Left lobe of liver (tissue), 2 donors: ENCODE results near the gene LTBP3. TPM values are rescaled to one million over a fixed set of nuclear protein-coding genes. Genes with fewer than 3 reads are reported as not detected.

Source experiments
- ATAC-seq: fragments of 200-7000 bp; cut with Tn5 transposase; one replicate; pipeline ENCODE4 v1.9.1; 2020; ENCODE audit warnings: mild to moderate bottlenecking, moderate library complexity
- DNase-seq: peaks from one replicate; pipeline ENCODE4 v3.0.0-alpha.2; 2020; ENCODE audit warnings: low spot score
- total RNA-seq: library from RNA; stranded (reverse); gene quantifications from one replicate; pipeline ENCODE4 v1.2.1, GENCODE V29; 2021
- donor health status: DM: no; HTN: no; CAD: no; lungs with moderate emphysema.
- donor health status: DM: no; HTN: yes; CAD: no.

The LTBP3 gene
- total RNA-seq, 1 donor from 2014 or later: 42.3 TPM

GRCh38 chr11:65586247-65586630, 28.1 kb upstream of the LTBP3 start:
- ATAC-seq: no peak
- no peak for DNase-seq

GRCh38 chr11:65585396-65586246, 27.5 kb upstream of the LTBP3 start:
- ATAC-seq: no peak
- DNase-seq: no peak

GRCh38 chr11:65584723-65585171, 26.6 kb upstream of the LTBP3 start:
- DNase-seq: no peak
- ATAC-seq: no peak

- no peak for ATAC-seq
- no peak for DNase-seq
These were observed 25.9 kb upstream of the LTBP3 start for GRCh38 chr11:65584106-65584505.

- DNase-seq: no peak
- ATAC-seq: no peak
These were observed 25.4 kb upstream of the LTBP3 start for GRCh38 chr11:65583589-65583988.

- ATAC-seq: no peak
- no peak for DNase-seq
These were observed 23.8 kb upstream of the LTBP3 start for GRCh38 chr11:65581928-65582327.

GRCh38 chr11:65580756-65581155, 22.6 kb upstream of the LTBP3 start:
- ATAC-seq: no peak
- no peak for DNase-seq

- no peak for DNase-seq
- no peak for ATAC-seq
These were observed 22.0 kb upstream of the LTBP3 start for GRCh38 chr11:65580031-65580692.

GRCh38 chr11:65579291-65579690, 21.1 kb upstream of the LTBP3 start:
- DNase-seq: no peak
- no peak for ATAC-seq

GRCh38 chr11:65578667-65579066, 20.5 kb upstream of the LTBP3 start:
- ATAC-seq (no peak), DNase-seq (no peak)

GRCh38 chr11:65578134-65578533, 20.0 kb upstream of the LTBP3 start:
- ATAC-seq (no peak), DNase-seq (no peak)

- ATAC-seq (no peak), DNase-seq (peak; percentile 45)
These were observed 19.6 kb upstream of the LTBP3 start for GRCh38 chr11:65577756-65578109.

GRCh38 chr11:65576867-65577755, 19.0 kb upstream of the LTBP3 start:
- peak; percentile 21 for ATAC-seq
- peak; percentile 63 for DNase-seq

GRCh38 chr11:65576232-65576866, 18.2 kb upstream of the LTBP3 start:
- no peak for ATAC-seq
- no peak for DNase-seq

GRCh38 chr11:65575568-65576231, 17.5 kb upstream of the LTBP3 start, which contains the start of gene EHBP1L1:
TSS of gene EHBP1L1 (plus strand) at chr11:65576053. CDS start at chr11:65576303, 250 bp downstream.
- DNase-seq (peak; percentile 74), ATAC-seq (peak; percentile 53)

- DNase-seq (peak; percentile 65), ATAC-seq (peak; percentile 1)
These were observed 16.8 kb upstream of the LTBP3 start for GRCh38 chr11:65574811-65575567.

- ATAC-seq (peak; percentile 61), DNase-seq (peak; percentile 85)
These were observed 16.1 kb upstream of the LTBP3 start for GRCh38 chr11:65574109-65574810.

GRCh38 chr11:65573391-65574079, 15.4 kb upstream of the LTBP3 start:
- DNase-seq: peak; percentile 72
- ATAC-seq: no peak
